Gastrocnemius medialis (tissue), 4 donors: ENCODE data around the gene TASL. TPM values are rescaled to one million over a fixed set of nuclear protein-coding genes. Genes with fewer than 3 reads are reported as not detected.

ENCODE experiments used
- ATAC-seq, 2 donors: fragments of 150-250 bp; one replicate each; pipeline ENCODE4 v1.9.1; 2016
- DNase-seq, 2 donors: peaks; one replicate each; pipeline ENCODE4 v3.0.0-alpha.2; 2019
- H3K27ac ChIP-seq, 4 donors: fragments of 200-600 bp; sonication (generic); 1 replicate in 1 of 4; 2 replicates in 3 of 4; pipeline ENCODE4 v1.5.1; 2016 to 2018; ENCODE audit warnings: mild to moderate bottlenecking in 2 of 4, moderate library complexity in 1 of 4
- H3K27me3 ChIP-seq, 3 donors: fragments of 200-600 bp; sonication (generic) in 2 of 3; 1 replicate in 1 of 3; 2 replicates in 2 of 3; pipeline versions ENCODE4 v1.5.1 to v1.6.0; 2016 to 2019; ENCODE audit warnings: mild to moderate bottlenecking in 1 of 3, moderate library complexity in 1 of 3
- H3K36me3 ChIP-seq, 2 donors: fragments of 200-600 bp; sonication (generic) in 1 of 2; one replicate each; pipeline ENCODE4 v1.5.1; 2017 to 2018
- H3K4me1 ChIP-seq, 2 donors: fragments of 200-600 bp; sonication (generic) in 1 of 2; one replicate each; pipeline ENCODE4 v1.5.1; 2016 to 2017; ENCODE audit warnings: mild to moderate bottlenecking in 2 of 2
- H3K4me3 ChIP-seq, 4 donors: fragments of 200-600 bp; sonication (generic) in 3 of 4; 1 replicate in 1 of 4; 2 replicates in 3 of 4; pipeline ENCODE4 v1.5.1; 2016 to 2019; ENCODE audit warnings: mild to moderate bottlenecking in 2 of 4
- H3K9me3 ChIP-seq, 3 donors: fragments of 200-600 bp; sonication (generic) in 2 of 3; 1 replicate in 1 of 3; 2 replicates in 2 of 3; pipeline ENCODE4 v1.5.1; 2016 to 2019
- CTCF ChIP-seq, 5 experiments: fragments of 450-650 bp in 3 of 5; fragments of 200-600 bp in 2 of 5; sonication (generic) in 2 of 5; IDR thresholded peaks in 4 of 5; conservative IDR thresholded peaks in 1 of 5; 1 replicate in 4 of 5; 2 replicates in 1 of 5; pipeline ENCODE4 v1.5.1; 2016 to 2019; ENCODE audit warnings: antibody characterized with exemption in 5 of 5, mild to moderate bottlenecking in 3 of 5, moderate library complexity in 3 of 5
- POLR2A ChIP-seq, 2 donors: fragments of 450-650 bp; IDR thresholded peaks; one replicate each; pipeline ENCODE4 v1.6.1; 2017; ENCODE audit warnings: antibody characterized with exemption in 2 of 2, mild to moderate bottlenecking in 2 of 2, moderate library complexity in 2 of 2
- in situ Hi-C, 4 donors: fragments of 200-750 bp; cut with MboI; loops; one replicate each; pipeline versions ENCODE4 v1.15.0 to v1.8.0; 2017; ENCODE audit warnings: low sequenced_read_pairs in 4 of 4
- intact Hi-C: fragments of 100-400 bp; cut with DNase I; formaldehyde crosslinking; loops from one replicate; pipeline ENCODE4 v1.15.1; 2023; ENCODE audit warnings: low total_unique reads
- total RNA-seq, 4 donors: library from RNA; depleted of rRNA; stranded (reverse); fragments of >200 nt; gene quantifications; one replicate each; pipeline versions ENCODE4 v1.1.0 to v1.2.3, GENCODE V29; 2016

The TASL gene
- total RNA-seq, 4 donors from 2014 or later = 0.13 to 0.49 TPM; not detected in 2

- H3K27me3 ChIP-seq = no peaks in the 10 kb centered on the region
- H3K36me3 ChIP-seq = no peaks in the 10 kb centered on the region
- DNase-seq = no peak
- no peaks in the 10 kb centered on the region for H3K4me1 ChIP-seq
- H3K27ac ChIP-seq = no peak overlapping the region
- in situ Hi-C loops = no loop called here
- no peak for TF ChIP-seq CTCF (IDR thresholded peaks at IDR 0.05 in 4 of 5, conservative IDR thresholded peaks at IDR 0.05 in 1 of 5)
- no peak for TF ChIP-seq POLR2A (IDR thresholded peaks at IDR 0.05)
- ATAC-seq = no peak
- no peaks in the 10 kb centered on the region for H3K9me3 ChIP-seq
- intact Hi-C loops = no loop called here
- no peak overlapping the region for H3K4me3 ChIP-seq
These were observed 12.8 kb upstream of the TASL start for GRCh38 chrX:30590368-30590767.

- ATAC-seq = no peak
These were observed 11.8 kb upstream of the TASL start for GRCh38 chrX:30589146-30589888.

GRCh38 chrX:30586516-30586915, 8.9 kb upstream of the TASL start:
- intact Hi-C loops = no loop called here

More at GRCh38 chrX:30589146-30589888, 11.8 kb upstream of the TASL start:
- DNase-seq = no peak
- no peaks in the 10 kb centered on the region for H3K36me3 ChIP-seq
- H3K27me3 ChIP-seq = no peaks in the 10 kb centered on the region
- in situ Hi-C loops = no loop called here
- no peak overlapping the region for H3K4me3 ChIP-seq
- intact Hi-C loops = no loop called here
- H3K9me3 ChIP-seq = no peaks in the 10 kb centered on the region
- TF ChIP-seq POLR2A (IDR thresholded peaks at IDR 0.05) (no peak), CTCF (IDR thresholded peaks at IDR 0.05 in 4 of 5, conservative IDR thresholded peaks at IDR 0.05 in 1 of 5) (no peak)
- H3K27ac ChIP-seq = no peak overlapping the region
- H3K4me1 ChIP-seq = no peaks in the 10 kb centered on the region

GRCh38 chrX:30582664-30583063, 5.1 kb upstream of the TASL start:
- H3K27ac ChIP-seq = no peak overlapping the region
- no peak overlapping the region for H3K4me3 ChIP-seq
- no peaks in the 10 kb centered on the region for H3K4me1 ChIP-seq
- no peak for ATAC-seq
- intact Hi-C loops (no loop called here), in situ Hi-C loops (no loop called here)
- no peaks in the 10 kb centered on the region for H3K9me3 ChIP-seq
- H3K27me3 ChIP-seq = no peaks in the 10 kb centered on the region
- TF ChIP-seq CTCF (IDR thresholded peaks at IDR 0.05 in 4 of 5, conservative IDR thresholded peaks at IDR 0.05 in 1 of 5) (no peak), POLR2A (IDR thresholded peaks at IDR 0.05) (no peak)
- no peak for DNase-seq
- H3K36me3 ChIP-seq = no peaks in the 10 kb centered on the region

More at GRCh38 chrX:30586516-30586915, 8.9 kb upstream of the TASL start:
- no peaks in the 10 kb centered on the region for H3K36me3 ChIP-seq
- in situ Hi-C loops = no loop called here
- TF ChIP-seq CTCF (IDR thresholded peaks at IDR 0.05 in 4 of 5, conservative IDR thresholded peaks at IDR 0.05 in 1 of 5) (no peak), POLR2A (IDR thresholded peaks at IDR 0.05) (no peak)
- H3K4me1 ChIP-seq = no peaks in the 10 kb centered on the region
- ATAC-seq (no peak), DNase-seq (no peak)
- no peaks in the 10 kb centered on the region for H3K9me3 ChIP-seq
- no peaks in the 10 kb centered on the region for H3K27me3 ChIP-seq
- no peak overlapping the region for H3K27ac ChIP-seq
- no peak overlapping the region for H3K4me3 ChIP-seq
